ENCODE data around the gene SLC13A2.
"Not testable (repeated sequence)": the region's sequence is repeated elsewhere in the genome, so short reads cannot be mapped to it uniquely, and the experiment has no call there.

Gene SLC13A2

GRCh38 chr17:28519236-28519635 is 45.8 kb downstream of the SLC13A2 start:
- no peak for DNase-seq

GRCh38 chr17:28520687-28521086 is 47.2 kb downstream of the SLC13A2 start:
- no peak for DNase-seq

GRCh38 chr17:28521311-28522085 is 48.1 kb downstream of the SLC13A2 start:
- DNase-seq: no peak

- not testable (repeated sequence) for DNase-seq
Measured at GRCh38 chr17:28522281-28522680, 48.8 kb downstream of the SLC13A2 start.

GRCh38 chr17:28523186-28523585 is 49.7 kb downstream of the SLC13A2 start:
- DNase-seq: no peak

- DNase-seq: no peak
Measured at GRCh38 chr17:28523876-28524275, 50.4 kb downstream of the SLC13A2 start.

GRCh38 chr17:28524476-28525424 is 51.3 kb downstream of the SLC13A2 start:
- DNase-seq: peak; percentile 47

GRCh38 chr17:28526381-28526780 is 52.9 kb downstream of the SLC13A2 start:
- DNase-seq: no peak

- DNase-seq: no peak
Measured at GRCh38 chr17:28527181-28527681, 53.8 kb downstream of the SLC13A2 start.

GRCh38 chr17:28527859-28528258 is 54.4 kb downstream of the SLC13A2 start:
- no peak for DNase-seq

GRCh38 chr17:28528327-28529012 is 55.0 kb downstream of the SLC13A2 start:
- DNase-seq: no peak

GRCh38 chr17:28529013-28529400 is 55.6 kb downstream of the SLC13A2 start:
- DNase-seq: no peak

GRCh38 chr17:28530250-28530649 is 56.8 kb downstream of the SLC13A2 start:
- no peak for DNase-seq

GRCh38 chr17:28530926-28531325 is 57.5 kb downstream of the SLC13A2 start:
- DNase-seq: no peak

- DNase-seq: no peak
Measured at GRCh38 chr17:28532050-28532960, 58.9 kb downstream of the SLC13A2 start.

- no peak for DNase-seq
Measured at GRCh38 chr17:28533091-28533807, 59.8 kb downstream of the SLC13A2 start.

- DNase-seq: no peak
Measured at GRCh38 chr17:28534740-28535375, 61.4 kb downstream of the SLC13A2 start.

- no peak for DNase-seq
Measured at GRCh38 chr17:28536532-28537218, 63.2 kb downstream of the SLC13A2 start.

GRCh38 chr17:28537219-28537610 is 63.8 kb downstream of the SLC13A2 start:
- no peak for DNase-seq

- no peak for DNase-seq
Measured at GRCh38 chr17:28538296-28538895, 65.0 kb downstream of the SLC13A2 start.

Data from fibroblast of skin of right biceps (primary cell).